H1 (cell line): ENCODE results near the gene PROX2. TPM values are rescaled to one million over a fixed set of nuclear protein-coding genes. Genes with fewer than 3 reads are reported as not detected.

Experiments used
- ASH2L ChIP-seq: fragments of 200-600, 300-600 bp; sonication (generic); IDR thresholded peaks from one replicate; pipeline ENCODE4 v1.7.1; 2017; ENCODE audit warnings: low read length
- ATF2 ChIP-seq: IDR thresholded peaks from 2 replicates; pipeline ENCODE4 v1.6.1; 2012; ENCODE audit warnings: low read length, inconsistent platforms
- BACH1 ChIP-seq: IDR thresholded peaks from 2 replicates; pipeline ENCODE4 v1.6.1; 2012; ENCODE audit warnings: low read length, improper control_type of control experiment
- BRCA1 ChIP-seq: IDR thresholded peaks from 2 replicates; pipeline ENCODE4 v1.6.1; 2012; ENCODE audit warnings: low read depth, low read length, improper control_type of control experiment
- CTBP2 ChIP-seq: IDR thresholded peaks from 2 replicates; pipeline ENCODE4 v1.7.0; 2011; ENCODE audit warnings: borderline replicate concordance, mild to moderate bottlenecking, moderate library complexity, mixed read lengths, low read length; ENCODE audit not compliant: insufficient read depth, insufficient read length
- CTCF ChIP-seq, 3 experiments: IDR thresholded peaks; 1 replicate in 2 of 3; 2 replicates in 1 of 3; pipeline versions ENCODE4 v1.5.1 to v1.6.1; 2011; ENCODE audit warnings: low read length in 3 of 3, mild to moderate bottlenecking in 3 of 3, inconsistent platforms in 2 of 3, low read depth in 1 of 3, moderate library complexity in 1 of 3; ENCODE audit not compliant: insufficient read depth in 1 of 3; ENCODE audit errors: control extremely low read depth in 1 of 3
- E2F6 ChIP-seq: IDR thresholded peaks from 2 replicates; pipeline ENCODE4 v1.6.1; 2012; ENCODE audit warnings: inconsistent platforms
- EP300 ChIP-seq, 2 experiments: IDR thresholded peaks; 1 replicate in 1 of 2; 2 replicates in 1 of 2; pipeline ENCODE4 v1.6.1; 2011 to 2012; ENCODE audit warnings: low read depth in 2 of 2, low read length in 2 of 2, mild to moderate bottlenecking in 2 of 2, borderline replicate concordance in 1 of 2, inconsistent platforms in 1 of 2, moderate library complexity in 1 of 2
- HDAC2 ChIP-seq, 2 experiments: fragments of 300-600 bp in 1 of 2; sonication (generic) in 1 of 2; IDR thresholded peaks; 2 replicates each; pipeline ENCODE4 v1.6.1; 2011 to 2012; ENCODE audit warnings: low read depth in 2 of 2, low read length in 2 of 2, mild to moderate bottlenecking in 2 of 2, moderate library complexity in 2 of 2, borderline replicate concordance in 1 of 2, inconsistent platforms in 1 of 2
- KDM4A ChIP-seq: IDR thresholded peaks from one replicate; pipeline ENCODE4 v1.7.1; 2012; ENCODE audit warnings: low read depth, mild to moderate bottlenecking, moderate library complexity, low read length, inconsistent platforms; ENCODE audit not compliant: severe bottlenecking
- MAFK ChIP-seq: IDR thresholded peaks from 2 replicates; pipeline ENCODE4 v1.6.1; 2012; ENCODE audit warnings: low read depth, mild to moderate bottlenecking, improper control_type of control experiment, low read length
- POLR2AphosphoS5 ChIP-seq: IDR thresholded peaks from 2 replicates; pipeline ENCODE4 v1.6.1; 2011; ENCODE audit warnings: low read depth, low read length
- RAD21 ChIP-seq, 2 experiments: IDR thresholded peaks in 1 of 2; conservative IDR thresholded peaks in 1 of 2; 2 replicates each; pipeline ENCODE4 v1.6.1; 2011; ENCODE audit warnings: low read depth in 2 of 2, low read length in 2 of 2, improper control_type of control experiment in 1 of 2, inconsistent platforms in 1 of 2, mild to moderate bottlenecking in 1 of 2, moderate library complexity in 1 of 2
- SIRT6 ChIP-seq: IDR thresholded peaks from one replicate; pipeline ENCODE4 v1.7.1; 2012; ENCODE audit warnings: low read length, inconsistent platforms
- SP1 ChIP-seq: IDR thresholded peaks from 2 replicates; pipeline ENCODE4 v1.6.1; 2011; ENCODE audit warnings: low read depth, low read length
- TCF12 ChIP-seq: IDR thresholded peaks from 2 replicates; pipeline ENCODE4 v1.6.1; 2011; ENCODE audit warnings: low read depth, mild to moderate bottlenecking, low read length
- polyA plus RNA-seq, 7 experiments: library from polyadenylated mRNA; depleted of rRNA in 3 of 7; stranded (reverse) in 5 of 7; unstranded in 2 of 7; fragments of >200 nt in 5 of 7; fragments of 200-250 nt in 2 of 7; gene quantifications; 1 replicate in 5 of 7; 2 replicates in 1 of 7; 4 replicates in 1 of 7; pipeline versions ENCODE4 v1.2.1 to v1.2.3, GENCODE V29; 2011 to 2013; ENCODE audit warnings: missing spikeins in 2 of 7, mixed read lengths in 2 of 7
- total RNA-seq: library from RNA; stranded (reverse); fragmentation: NEBNext Ultra II Directional; extraction: Animal tissue kit (Norgen Biotek cat#: 25700); gene quantifications from 2 replicates; pipeline ENCODE4 v1.2.1, GENCODE V29; 2021

PROX2 gene
- total and polyA plus RNA-seq, 2 of the 8 experiments (the other 6 are each of a cell fraction or from before 2014, with no cell fraction given): 0.03 TPM; not detected in 1

GRCh38 chr14:74905595-74906142 is 29.7 kb upstream of the PROX2 start (continued):
- TF ChIP-seq BACH1 (peak; percentile 92), HDAC2 (IDR thresholded peaks at IDR 0.05; ENCODE audit: borderline replicate concordance in 1 of 2, low read depth in 2 of 2, low read length in 2 of 2) (peak; percentile 91 to 97), EP300 (IDR thresholded peaks at IDR 0.05; ENCODE audit: borderline replicate concordance in 1 of 2, low read depth in 2 of 2, low read length in 2 of 2) (no peak), CTBP2 (peak; percentile 57), RAD21 (IDR thresholded peaks at IDR 0.05 in 1 of 2, conservative IDR thresholded peaks at IDR 0.05 in 1 of 2; ENCODE audit: low read depth in 2 of 2, low read length in 2 of 2) (peak; percentile 69 to 73), KDM4A (no peak), ASH2L (no peak), E2F6 (0 out of 2 replicates have a peak, but pooled peaks have one; percentile 49), MAFK (no peak), ATF2 (0 out of 2 replicates have a peak, but pooled peaks have one; percentile 67), BRCA1 (no peak), SIRT6 (no peak), POLR2AphosphoS5 (peak; percentile 56), TCF12 (no peak), SP1 (no peak), CTCF (IDR thresholded peaks at IDR 0.05; ENCODE audit: control extremely low read depth in 1 of 3, insufficient read depth in 1 of 3, low read depth in 1 of 3, low read length in 3 of 3) (peak; percentile 84 to 97 (median 92))
